H1 (cell line): ENCODE data around the gene KCNA5. TPM values are rescaled to one million over a fixed set of nuclear protein-coding genes. Genes with fewer than 3 reads are reported as not detected.

Experiments
- CEBPB ChIP-seq: IDR thresholded peaks from 2 replicates; pipeline ENCODE4 v1.6.1; 2012; ENCODE audit warnings: low read depth, low read length
- TEAD4 ChIP-seq: IDR thresholded peaks from 2 replicates; pipeline ENCODE4 v1.6.1; 2012; ENCODE audit warnings: low read depth, low read length, inconsistent platforms, mixed read lengths
- polyA plus RNA-seq, 7 experiments: library from polyadenylated mRNA; depleted of rRNA in 3 of 7; stranded (reverse) in 5 of 7; unstranded in 2 of 7; fragments of >200 nt in 5 of 7; fragments of 200-250 nt in 2 of 7; gene quantifications; 1 replicate in 5 of 7; 2 replicates in 1 of 7; 4 replicates in 1 of 7; pipeline versions ENCODE4 v1.2.1 to v1.2.3, GENCODE V29; 2011 to 2013; ENCODE audit warnings: missing spikeins in 2 of 7, mixed read lengths in 2 of 7
- total RNA-seq: library from RNA; stranded (reverse); fragmentation: NEBNext Ultra II Directional; extraction: Animal tissue kit (Norgen Biotek cat#: 25700); gene quantifications from 2 replicates; pipeline ENCODE4 v1.2.1, GENCODE V29; 2021

KCNA5 gene
- total and polyA plus RNA-seq, 2 of the 8 experiments (the other 6 are each of a cell fraction or from before 2014, with no cell fraction given): 0.20 to 0.29 TPM

DNA sequence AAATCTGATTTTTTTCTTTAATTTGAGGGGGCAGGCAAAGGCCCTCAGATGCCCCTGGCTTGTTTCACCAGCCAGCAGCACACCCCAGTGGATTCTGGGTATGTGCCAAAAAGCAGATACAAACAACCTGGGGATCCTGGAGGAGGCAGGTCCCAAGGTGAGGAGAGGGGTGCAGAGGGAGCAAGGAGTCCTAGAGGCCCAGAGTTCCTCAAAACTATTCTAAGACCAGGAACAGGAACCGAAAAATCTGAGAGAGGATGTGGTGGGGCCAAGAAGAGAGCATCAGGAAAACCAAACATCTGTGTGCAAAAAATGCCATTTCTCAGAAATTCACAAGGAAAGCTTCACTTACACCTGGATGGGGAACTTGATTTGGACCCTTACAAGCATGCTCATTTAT, 8.2 kb downstream of the KCNA5 start (continued):
- TF ChIP-seq CEBPB (no peak), TEAD4 (no peak)
